Breast epithelium (tissue), 4 donors: ENCODE results near the gene CRNKL1. TPM values are rescaled to one million over a fixed set of nuclear protein-coding genes. Genes with fewer than 3 reads are reported as not detected.

Experiments used
- DNase-seq, 2 donors: peaks; one replicate each; pipeline ENCODE4 v3.0.0-alpha.2; 2019; ENCODE audit warnings: low spot score in 2 of 2
- H3K27ac ChIP-seq, 2 donors: fragments of 200-600 bp; sonication (generic) in 1 of 2; one replicate each; pipeline ENCODE4 v1.5.1; 2016 to 2019; ENCODE audit warnings: mild to moderate bottlenecking in 1 of 2
- H3K27me3 ChIP-seq, 2 donors: fragments of 200-600 bp; sonication (generic) in 1 of 2; one replicate each; pipeline versions ENCODE4 v1.5.1 to v1.6.0; 2017 to 2019; ENCODE audit warnings: control low read depth in 1 of 2, mild to moderate bottlenecking in 1 of 2
- H3K36me3 ChIP-seq: fragments of 200-600 bp; one replicate; pipeline ENCODE4 v1.5.1; 2019
- H3K4me1 ChIP-seq, 2 donors: fragments of 200-600 bp; sonication (generic); one replicate each; pipeline ENCODE4 v1.5.1; 2016 to 2019; ENCODE audit warnings: control low read depth in 1 of 2
- H3K4me3 ChIP-seq, 3 donors: fragments of 200-600 bp; sonication (generic); 1 replicate in 2 of 3; 2 replicates in 1 of 3; pipeline ENCODE4 v1.5.1; 2016 to 2019; ENCODE audit warnings: mild to moderate bottlenecking in 3 of 3, moderate library complexity in 2 of 3
- H3K9me3 ChIP-seq, 2 donors: fragments of 200-600 bp; sonication (generic) in 1 of 2; one replicate each; pipeline ENCODE4 v1.5.1; 2016 to 2019; ENCODE audit warnings: control low read depth in 1 of 2
- POLR2A ChIP-seq: fragments of 450-650 bp; IDR thresholded peaks from one replicate; pipeline ENCODE4 v1.6.1; 2016; ENCODE audit warnings: antibody characterized with exemption, mild to moderate bottlenecking, moderate library complexity
- POLR2AphosphoS5 ChIP-seq, 3 donors: sonication (generic); formaldehyde crosslinking; IDR thresholded peaks; one replicate each; pipeline ENCODE4 v1.6.1; 2017; ENCODE audit warnings: antibody characterized with exemption in 3 of 3
- intact Hi-C: fragments of 100-400 bp; cut with DNase I; formaldehyde crosslinking; loops from one replicate; pipeline ENCODE4 v1.15.1; 2023; ENCODE audit warnings: low total_unique reads
- total RNA-seq, 3 donors: library from RNA; depleted of rRNA; stranded (reverse); fragments of >200 nt; gene quantifications; one replicate each; pipeline ENCODE4 v1.1.0, GENCODE V29; 2016
- TF ChIP-seq, protein P1 (sequence below), 3 donors: fragments of 450-650 bp; IDR thresholded peaks; one replicate each; pipeline ENCODE4 v1.5.1; 2016 to 2017; ENCODE audit warnings: antibody characterized with exemption in 3 of 3, mild to moderate bottlenecking in 3 of 3, moderate library complexity in 3 of 3

The CRNKL1 gene
- total RNA-seq, 3 donors from 2014 or later, result 18.9 to 41.6 (median 24.6) TPM

DNA sequence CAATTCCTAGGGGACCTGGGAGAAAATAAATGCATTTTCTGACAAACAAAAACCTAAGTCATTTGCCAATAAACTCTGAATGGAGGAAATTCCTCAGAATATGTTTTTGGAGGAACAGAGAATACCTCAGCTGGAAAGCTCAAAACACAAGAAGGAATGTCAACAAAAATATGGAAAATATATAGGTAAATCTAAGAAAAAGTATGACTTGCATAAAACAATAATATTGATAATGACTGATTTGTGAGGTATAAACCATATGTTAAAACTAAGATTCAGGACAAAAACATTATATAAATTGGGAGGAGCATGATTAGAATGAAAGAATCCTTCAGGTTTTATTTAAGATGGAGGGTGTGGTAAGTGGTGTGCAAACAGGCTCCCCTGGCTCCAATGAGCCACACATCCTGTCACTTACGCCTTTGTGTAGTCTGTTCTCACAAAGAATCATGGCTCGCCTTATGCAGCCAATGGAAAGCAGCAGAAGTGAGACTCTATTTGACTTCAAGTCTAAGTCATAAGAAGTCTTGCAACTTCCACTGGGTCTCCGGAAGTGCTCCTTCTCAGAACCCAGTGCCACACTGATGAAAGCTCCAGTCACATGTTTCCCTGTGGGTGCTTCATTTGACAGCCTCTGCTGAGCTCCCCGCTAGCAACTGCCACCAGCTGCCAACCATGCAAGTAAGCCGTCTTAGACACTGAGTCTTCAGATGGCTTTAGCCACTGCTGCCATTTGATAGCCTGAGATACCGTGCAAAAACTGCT is 8.2 kb upstream of the CRNKL1 start:
- TF ChIP-seq POLR2A, result no peak
- TF ChIP-seq POLR2AphosphoS5 (IDR thresholded peaks at IDR 0.05), result no peak
- TF ChIP-seq, protein P1, sequence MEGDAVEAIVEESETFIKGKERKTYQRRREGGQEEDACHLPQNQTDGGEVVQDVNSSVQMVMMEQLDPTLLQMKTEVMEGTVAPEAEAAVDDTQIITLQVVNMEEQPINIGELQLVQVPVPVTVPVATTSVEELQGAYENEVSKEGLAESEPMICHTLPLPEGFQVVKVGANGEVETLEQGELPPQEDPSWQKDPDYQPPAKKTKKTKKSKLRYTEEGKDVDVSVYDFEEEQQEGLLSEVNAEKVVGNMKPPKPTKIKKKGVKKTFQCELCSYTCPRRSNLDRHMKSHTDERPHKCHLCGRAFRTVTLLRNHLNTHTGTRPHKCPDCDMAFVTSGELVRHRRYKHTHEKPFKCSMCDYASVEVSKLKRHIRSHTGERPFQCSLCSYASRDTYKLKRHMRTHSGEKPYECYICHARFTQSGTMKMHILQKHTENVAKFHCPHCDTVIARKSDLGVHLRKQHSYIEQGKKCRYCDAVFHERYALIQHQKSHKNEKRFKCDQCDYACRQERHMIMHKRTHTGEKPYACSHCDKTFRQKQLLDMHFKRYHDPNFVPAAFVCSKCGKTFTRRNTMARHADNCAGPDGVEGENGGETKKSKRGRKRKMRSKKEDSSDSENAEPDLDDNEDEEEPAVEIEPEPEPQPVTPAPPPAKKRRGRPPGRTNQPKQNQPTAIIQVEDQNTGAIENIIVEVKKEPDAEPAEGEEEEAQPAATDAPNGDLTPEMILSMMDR (IDR thresholded peaks at IDR 0.05), result no peak
- Histone ChIP-seq H3K9me3 (no peaks in the 10 kb centered on the region), H3K27me3 (no peaks in the 10 kb centered on the region), H3K4me1 (no peaks in the 10 kb centered on the region), H3K36me3 (no peaks in the 10 kb centered on the region), H3K4me3 (no peak overlapping the region), H3K27ac (no peak overlapping the region)
- intact Hi-C loops, result no loop called here
- DNase-seq, result no peak

GRCh38 chr20:20051767-20052073 is 546 bp downstream of the CRNKL1 start:
- DNase-seq, result no peak
- H3K4me1 ChIP-seq, result peaks cover 0 to 7% of the 10 kb centered on the region in 2 donors
- H3K27me3 ChIP-seq, result no peaks in the 10 kb centered on the region
- no peaks in the 10 kb centered on the region for H3K9me3 ChIP-seq
- H3K36me3 ChIP-seq, result peaks cover 14% of the 10 kb centered on the region
- H3K4me3 ChIP-seq, result peak overlapping the region; percentile 97 to 100 (median 99)
- intact Hi-C loops, result no loop called here
- peak overlapping the region; percentile 93 to 94 for H3K27ac ChIP-seq
- TF ChIP-seq, protein P1 (IDR thresholded peaks at IDR 0.05), result no peak
- no peak for TF ChIP-seq POLR2AphosphoS5 (IDR thresholded peaks at IDR 0.05)
- TF ChIP-seq POLR2A, result no peak

DNA sequence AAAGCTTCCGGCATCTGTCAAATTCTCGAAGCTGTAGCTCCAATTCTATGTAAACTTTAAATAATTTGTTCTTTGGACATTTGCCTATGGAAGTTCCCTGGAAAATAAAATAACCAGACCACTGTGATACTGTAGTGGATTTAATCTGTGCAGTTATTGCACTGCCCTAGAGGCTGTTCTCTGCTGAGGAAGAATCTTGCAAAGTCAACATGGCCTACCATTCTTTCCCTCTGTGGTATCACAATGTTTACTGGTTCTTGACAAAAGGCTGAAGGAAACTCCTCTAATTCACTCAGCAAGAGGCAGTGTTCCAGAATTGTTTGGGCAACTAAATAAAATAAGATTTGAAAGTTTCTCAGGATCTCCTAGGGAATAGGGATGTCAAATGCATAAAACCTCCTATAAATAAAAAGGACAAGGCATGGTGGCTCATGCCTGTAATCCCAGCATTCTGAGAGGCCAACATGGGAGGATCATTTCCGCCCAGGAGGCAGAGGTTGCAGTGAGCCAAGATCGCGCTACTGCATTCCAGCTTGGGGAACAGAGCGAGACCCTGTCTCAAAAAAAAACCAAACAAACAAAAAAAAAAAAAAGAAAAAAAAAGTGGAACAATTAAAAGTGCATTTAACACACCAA is 12.4 kb downstream of the CRNKL1 start:
- no peak for TF ChIP-seq POLR2A
- TF ChIP-seq POLR2AphosphoS5 (IDR thresholded peaks at IDR 0.05), result no peak
- TF ChIP-seq, protein P1 (IDR thresholded peaks at IDR 0.05), result no peak
- peaks cover 7% of the 10 kb centered on the region for H3K36me3 ChIP-seq
- no peaks in the 10 kb centered on the region for H3K9me3 ChIP-seq
- intact Hi-C loops, result no loop called here
- no peak overlapping the region for H3K27ac ChIP-seq
- no peaks in the 10 kb centered on the region for H3K4me1 ChIP-seq
- DNase-seq, result no peak
- H3K27me3 ChIP-seq, result no peaks in the 10 kb centered on the region
- H3K4me3 ChIP-seq, result no peak overlapping the region

DNA sequence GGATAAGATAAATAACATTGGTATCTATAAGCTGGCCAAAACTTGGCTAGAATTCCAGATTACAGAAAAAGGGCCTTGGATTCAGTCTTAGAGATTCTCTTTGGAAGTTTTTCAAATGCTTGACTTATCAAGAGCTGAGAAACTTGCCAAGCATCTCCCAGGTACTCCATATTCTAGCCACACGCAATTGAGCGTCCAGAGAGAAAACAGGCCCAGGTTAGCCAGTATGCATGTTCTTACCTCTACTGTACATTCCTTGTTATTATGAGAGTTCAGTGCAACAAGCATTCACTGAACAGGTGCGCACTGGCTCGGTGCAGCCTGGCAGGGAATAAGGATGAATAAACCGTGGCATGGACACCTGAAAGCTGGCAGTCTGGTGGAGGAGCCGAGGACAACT is 13.7 kb downstream of the CRNKL1 start:
- TF ChIP-seq, protein P1 (IDR thresholded peaks at IDR 0.05), result no peak
- TF ChIP-seq POLR2AphosphoS5 (IDR thresholded peaks at IDR 0.05), result no peak
- TF ChIP-seq POLR2A, result no peak
- peaks cover 5% of the 10 kb centered on the region for H3K36me3 ChIP-seq
- no peak for DNase-seq
- intact Hi-C loops, result no loop called here
- H3K27ac ChIP-seq, result no peak overlapping the region
- H3K9me3 ChIP-seq, result no peaks in the 10 kb centered on the region
- H3K4me1 ChIP-seq, result no peaks in the 10 kb centered on the region
- H3K4me3 ChIP-seq, result no peak overlapping the region
- no peaks in the 10 kb centered on the region for H3K27me3 ChIP-seq

DNA sequence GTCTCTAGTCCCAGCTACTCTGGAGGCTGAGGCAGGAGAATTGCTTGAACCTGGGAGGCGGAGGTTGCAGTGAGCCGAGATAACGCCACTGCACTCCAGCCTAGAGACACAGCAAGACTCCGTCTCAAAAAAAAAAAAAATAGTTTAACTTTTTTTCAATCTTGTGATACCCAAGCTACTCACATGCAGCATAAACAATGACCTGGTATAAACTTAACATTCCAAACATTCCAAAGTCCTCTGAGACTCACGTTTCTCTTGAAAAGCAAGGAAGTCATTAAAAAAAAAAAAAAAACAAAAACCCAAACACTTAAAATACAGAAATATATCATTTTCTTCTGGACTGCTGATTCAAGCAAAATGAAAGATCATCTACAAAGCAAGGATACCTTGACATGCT is 14.3 kb downstream of the CRNKL1 start:
- TF ChIP-seq POLR2AphosphoS5 (IDR thresholded peaks at IDR 0.05), result no peak
- TF ChIP-seq POLR2A, result no peak
- intact Hi-C loops, result no loop called here
- Histone ChIP-seq H3K4me1 (no peaks in the 10 kb centered on the region), H3K27ac (no peak overlapping the region), H3K36me3 (peaks cover 5% of the 10 kb centered on the region), H3K9me3 (no peaks in the 10 kb centered on the region), H3K27me3 (no peaks in the 10 kb centered on the region), H3K4me3 (no peak overlapping the region)
- no peak for DNase-seq
